Measurements from ENCODE around the gene IGSF8.

DNA sequence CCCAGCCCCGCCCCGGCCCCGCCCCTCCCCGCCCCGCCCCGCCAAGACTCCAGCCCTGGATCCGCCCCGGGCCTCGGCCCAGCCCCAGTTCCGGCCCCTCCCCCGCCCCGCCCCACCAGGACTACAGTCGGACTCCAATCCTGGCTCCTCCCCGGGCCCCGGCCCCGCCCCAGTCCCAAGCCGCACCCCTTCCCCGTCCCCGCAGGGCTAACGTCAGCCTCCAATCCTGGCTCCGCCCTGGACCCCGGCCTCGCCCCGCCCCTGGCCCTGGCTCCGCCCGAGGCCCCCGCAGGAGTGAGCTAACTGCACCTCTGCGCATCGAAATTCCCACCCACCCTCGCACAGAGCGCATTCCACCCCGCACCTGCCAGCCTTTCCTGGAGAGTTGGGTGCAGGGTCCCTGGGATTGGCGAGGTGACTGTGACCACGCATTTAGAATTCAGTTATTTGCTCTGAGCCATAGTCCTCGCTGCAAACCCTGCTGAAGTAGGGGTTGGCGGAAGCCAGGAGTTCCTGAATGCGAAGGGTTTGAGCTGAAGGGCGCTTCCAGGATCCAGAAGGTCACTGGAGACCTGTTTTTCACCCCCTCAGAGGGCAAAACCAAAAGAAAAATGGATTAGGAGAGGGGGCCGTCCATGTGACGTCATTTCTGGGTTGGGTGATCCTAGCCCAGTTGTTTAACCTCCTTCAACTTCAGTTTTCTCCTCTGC lies 588 bp upstream of the IGSF8 start:
- no peak for TF ChIP-seq ASH2L (IDR thresholded peaks at IDR 0.05; ENCODE audit: low read length)
- TF ChIP-seq POLR2A (IDR thresholded peaks at IDR 0.05; ENCODE audit: control extremely low read depth in 1 of 2, low read depth in 2 of 2, low read length in 2 of 2) = no peak
- peak; percentile 39; the same call in 1 of the 2 replicates for TF ChIP-seq CREB1 (IDR thresholded peaks at IDR 0.05)
- TF ChIP-seq TAF1 (IDR thresholded peaks at IDR 0.05; ENCODE audit: low read depth, low read length) = peak; percentile 31; the same call in 1 of the 2 replicates
- no peak for TF ChIP-seq EP300 (IDR thresholded peaks at IDR 0.05; ENCODE audit: borderline replicate concordance in 1 of 2, low read depth in 2 of 2, low read length in 2 of 2)
- no peak for TF ChIP-seq CEBPB (IDR thresholded peaks at IDR 0.05; ENCODE audit: low read depth, low read length)
- no peak for TF ChIP-seq KDM1A (IDR thresholded peaks at IDR 0.05; ENCODE audit: borderline replicate concordance, low read length)
- TF ChIP-seq RAD21 (IDR thresholded peaks at IDR 0.05 in 1 of 2, conservative IDR thresholded peaks at IDR 0.05 in 1 of 2; ENCODE audit: low read depth in 2 of 2, low read length in 2 of 2) = 0 out of 4 replicates have a peak, but pooled peaks of 1 of the 2 experiments have one; percentile 3
- TF ChIP-seq EZH2 (IDR thresholded peaks at IDR 0.05; ENCODE audit: low read depth, low read length, severe bottlenecking) = no peak
- TF ChIP-seq CHD2 (IDR thresholded peaks at IDR 0.05; ENCODE audit: low read length) = 0 out of 2 replicates have a peak, but pooled peaks have one; percentile 18

Measured in H1 (cell line).